Kidney epithelial cell (primary cell): ENCODE measurements around the gene INTS1. TPM values are rescaled to one million over a fixed set of nuclear protein-coding genes. Genes with fewer than 3 reads are reported as not detected.

Experiments
- DNase-seq: peaks from one replicate; pipeline ENCODE4 v3.0.0-alpha.2; 2010; ENCODE audit warnings: low read depth
- H3K27me3 ChIP-seq: 2 replicates; pipeline ENCODE4 v1.6.0; 2011; ENCODE audit warnings: low read length; ENCODE audit not compliant: control insufficient read depth, insufficient read depth
- H3K36me3 ChIP-seq: 2 replicates; pipeline ENCODE4 v1.5.1; 2011; ENCODE audit warnings: low read length; ENCODE audit not compliant: control insufficient read depth, insufficient read depth
- H3K4me3 ChIP-seq: 2 replicates; pipeline ENCODE4 v1.5.1; 2011; ENCODE audit warnings: low read depth, mild to moderate bottlenecking, control low read depth, low read length
- CTCF ChIP-seq: IDR thresholded peaks from 2 replicates; pipeline ENCODE4 v1.5.1; 2011; ENCODE audit warnings: mild to moderate bottlenecking, moderate library complexity, low read length, control low read depth, inconsistent platforms; ENCODE audit not compliant: insufficient read depth, poor library complexity, severe bottlenecking
- total RNA-seq: library from RNA; depleted of rRNA; stranded (reverse); fragments of >200 nt; gene quantifications from 2 replicates; pipeline ENCODE4 v1.2.3, GENCODE V29; 2015

INTS1 gene
- total RNA-seq, 1 donor from 2014 or later = 84.3 TPM

DNA sequence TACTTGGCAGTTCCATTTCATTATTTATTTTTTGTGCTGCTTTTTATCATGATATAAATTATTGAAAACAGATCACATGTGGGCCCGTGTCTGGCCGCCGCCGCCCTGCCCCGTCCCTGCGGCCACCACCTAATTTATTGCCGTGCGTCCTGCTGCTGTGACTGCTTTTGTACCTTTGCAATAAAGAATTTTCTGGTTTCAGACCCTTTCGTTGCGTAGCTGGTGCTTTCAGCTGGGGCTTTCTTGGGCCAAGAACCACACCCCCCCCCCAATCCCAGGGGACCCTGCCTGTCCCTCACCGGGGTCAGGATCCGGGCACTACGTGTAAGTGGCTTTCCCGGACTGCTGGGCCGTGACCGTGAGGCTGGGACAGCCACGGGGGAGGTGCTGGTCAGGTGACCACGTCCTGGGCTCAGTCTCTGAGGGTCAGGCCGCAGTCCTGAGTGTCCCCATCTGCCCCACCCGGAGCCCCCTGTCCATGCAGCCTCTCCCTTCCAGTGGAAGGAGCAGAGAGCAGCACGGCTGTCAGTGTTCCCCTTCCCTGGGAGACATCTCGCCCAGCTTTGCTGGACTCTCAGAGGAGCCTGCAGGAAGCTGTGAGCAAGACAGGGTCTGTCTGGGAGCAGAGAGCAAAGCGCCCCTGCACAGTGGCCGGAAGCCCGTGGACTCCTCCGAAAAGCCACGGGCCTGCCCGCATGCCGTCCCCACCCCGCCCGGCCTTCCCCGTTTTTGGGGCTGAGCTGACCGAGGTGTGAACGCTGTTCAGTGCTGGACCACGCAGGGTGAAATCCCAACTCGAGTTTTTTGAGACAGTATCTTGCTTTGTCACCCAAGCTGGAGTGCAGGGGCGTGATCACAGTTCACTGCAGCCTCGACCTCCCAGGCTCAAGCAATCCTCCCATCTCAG lies 38.9 kb upstream of the INTS1 start:
- Histone ChIP-seq H3K4me3 (no peak overlapping the region), H3K36me3 (no peaks in the 10 kb centered on the region), H3K27me3 (no peaks in the 10 kb centered on the region)
- no peak for DNase-seq
- TF ChIP-seq CTCF = no peak

DNA sequence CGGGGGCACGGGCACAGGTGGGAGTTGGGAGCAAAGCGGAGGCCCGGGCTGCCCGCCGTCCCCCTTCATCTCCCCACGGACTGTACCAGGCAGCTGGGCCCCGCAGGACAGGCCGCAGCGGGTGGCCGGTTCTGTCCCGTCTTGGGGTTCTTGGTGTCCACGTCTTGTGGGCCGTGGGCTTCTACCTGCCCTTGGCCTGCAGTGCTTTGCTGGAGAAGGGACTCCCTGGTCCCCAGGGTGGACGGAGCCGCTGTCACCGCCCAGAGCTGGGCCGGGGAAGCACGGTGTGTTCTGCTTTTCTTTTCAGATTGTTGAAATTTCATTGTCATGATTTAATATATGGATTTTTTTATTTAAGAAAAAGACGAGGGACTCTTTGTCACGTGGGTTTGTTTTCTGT lies 38.1 kb upstream of the INTS1 start:
- no peak for DNase-seq
- H3K4me3 ChIP-seq = no peak overlapping the region
- H3K27me3 ChIP-seq = no peaks in the 10 kb centered on the region
- no peaks in the 10 kb centered on the region for H3K36me3 ChIP-seq
- TF ChIP-seq CTCF = no peak

DNA sequence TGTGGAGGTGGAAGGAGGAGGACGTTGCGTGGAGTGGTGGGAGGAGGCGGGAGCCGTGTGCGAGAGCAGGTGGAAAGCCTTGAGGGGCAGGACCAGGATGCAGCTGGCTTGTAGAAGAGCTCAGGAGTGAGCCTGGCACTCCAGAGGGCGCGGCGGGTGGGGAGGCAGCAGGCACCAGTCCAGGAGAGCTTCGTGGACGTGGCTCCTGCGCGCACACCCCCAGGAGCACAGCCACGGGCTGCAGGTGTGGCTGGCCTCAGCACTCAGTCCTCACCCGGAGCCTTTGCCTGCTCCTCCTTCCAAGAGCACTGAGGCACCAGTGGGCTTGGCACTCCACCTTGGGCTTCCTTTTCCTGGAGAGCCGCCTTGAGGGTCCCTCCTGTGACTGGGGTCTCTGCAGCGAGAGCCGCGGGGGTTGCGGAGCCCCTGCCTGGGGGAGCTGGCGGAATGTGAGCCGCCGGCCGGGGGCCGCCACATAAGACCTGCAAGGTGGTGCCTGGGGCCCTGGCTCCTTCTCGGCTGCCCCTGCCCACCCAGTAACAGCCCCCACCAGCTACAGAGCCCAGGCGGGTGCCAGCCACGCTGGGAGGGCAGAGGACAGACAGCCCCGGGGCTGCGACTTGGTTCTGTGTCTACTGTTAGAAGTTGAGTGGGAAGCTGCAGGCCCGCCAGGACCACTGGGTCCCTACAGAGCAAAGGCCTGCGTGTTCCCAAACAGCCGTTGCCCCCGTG lies 37.4 kb upstream of the INTS1 start:
- H3K36me3 ChIP-seq = no peaks in the 10 kb centered on the region
- no peaks in the 10 kb centered on the region for H3K27me3 ChIP-seq
- H3K4me3 ChIP-seq = no peak overlapping the region
- DNase-seq = no peak
- no peak for TF ChIP-seq CTCF

DNA sequence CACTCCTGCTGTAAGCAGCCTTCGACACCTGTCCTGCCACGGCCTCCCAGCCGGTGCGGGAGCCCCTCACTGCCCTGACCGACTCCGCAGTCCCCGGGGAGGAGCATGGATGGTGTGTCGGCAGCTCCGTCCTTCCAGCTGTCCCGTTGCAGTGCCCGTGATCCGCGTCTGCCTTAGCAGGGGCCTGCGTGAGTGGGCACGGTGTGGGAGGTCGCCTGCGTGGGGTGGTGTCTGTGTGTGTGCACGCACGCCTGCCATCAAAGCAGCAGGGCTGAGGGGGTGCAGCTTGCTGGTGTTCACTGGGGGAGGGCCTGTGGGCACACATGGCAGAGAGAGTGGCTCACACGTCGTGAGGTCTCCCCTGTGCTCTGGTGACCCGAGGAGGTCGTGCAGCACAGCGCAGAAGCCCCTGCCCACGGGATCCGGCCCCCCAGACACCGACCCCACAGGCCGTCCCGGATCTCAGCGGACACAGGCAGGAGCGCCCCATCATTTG lies 36.6 kb upstream of the INTS1 start:
- Histone ChIP-seq H3K4me3 (no peak overlapping the region), H3K36me3 (no peaks in the 10 kb centered on the region), H3K27me3 (no peaks in the 10 kb centered on the region)
- no peak for DNase-seq
- TF ChIP-seq CTCF = no peak

DNA sequence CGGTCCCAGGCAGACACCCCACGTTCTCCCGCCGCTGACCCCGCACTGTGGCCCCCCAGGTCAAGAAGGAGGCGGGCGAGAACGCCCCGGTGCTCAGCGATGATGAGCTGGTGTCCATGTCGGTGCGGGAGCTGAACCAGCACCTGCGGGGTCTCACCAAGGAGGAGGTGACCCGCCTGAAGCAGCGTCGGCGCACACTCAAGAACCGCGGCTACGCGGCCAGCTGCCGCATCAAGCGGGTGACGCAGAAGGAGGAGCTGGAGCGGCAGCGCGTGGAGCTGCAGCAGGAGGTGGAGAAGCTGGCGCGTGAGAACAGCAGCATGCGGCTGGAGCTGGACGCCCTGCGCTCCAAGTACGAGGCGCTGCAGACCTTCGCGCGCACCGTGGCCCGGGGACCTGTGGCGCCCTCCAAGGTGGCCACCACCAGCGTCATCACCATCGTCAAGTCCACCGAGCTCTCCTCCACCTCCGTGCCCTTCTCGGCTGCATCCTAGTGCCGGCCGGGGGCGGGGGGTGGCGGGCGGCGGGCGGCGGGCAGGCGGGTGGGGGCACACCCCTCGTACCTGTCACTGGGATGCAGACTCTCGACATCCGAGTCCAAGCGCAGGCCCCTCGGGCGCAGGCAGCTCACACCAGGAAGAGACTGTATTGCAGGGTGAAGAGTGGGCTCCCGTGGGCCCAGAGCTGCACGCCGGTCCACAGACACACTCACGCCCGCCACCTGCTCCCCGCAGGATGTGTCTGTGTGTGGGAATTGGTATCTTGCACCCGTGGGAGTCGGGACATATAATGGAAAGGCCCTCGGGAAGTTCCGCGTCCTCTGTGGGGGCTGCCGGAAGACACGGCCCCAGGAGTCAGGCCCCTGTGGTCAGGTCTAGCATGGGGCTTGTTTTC lies 35.9 kb upstream of the INTS1 start:
- no peak for TF ChIP-seq CTCF
- DNase-seq = no peak
- H3K36me3 ChIP-seq = no peaks in the 10 kb centered on the region
- no peak overlapping the region for H3K4me3 ChIP-seq
- H3K27me3 ChIP-seq = no peaks in the 10 kb centered on the region
